GM18951 (cell line): ENCODE measurements around the gene SPG11.
"Not testable (repeated sequence)": the region's sequence is repeated elsewhere in the genome, so short reads cannot be mapped to it uniquely, and the experiment has no call there.

Experiments
- POLR2A ChIP-seq: IDR thresholded peaks from 4 replicates; pipeline ENCODE4 v1.6.1; 2011; ENCODE audit warnings: mild to moderate bottlenecking; ENCODE audit not compliant: insufficient read length, insufficient read depth; ENCODE audit errors: extremely low read depth
- in situ Hi-C: fragments of 300-500 bp; cut with MboI; formaldehyde crosslinking; loops from one replicate; pipeline ENCODE4 v1.12.0; 2022; ENCODE audit warnings: low sequenced_read_pairs, mixed read lengths, inconsistent platforms; ENCODE audit not compliant: unreplicated experiment

SPG11 gene

DNA sequence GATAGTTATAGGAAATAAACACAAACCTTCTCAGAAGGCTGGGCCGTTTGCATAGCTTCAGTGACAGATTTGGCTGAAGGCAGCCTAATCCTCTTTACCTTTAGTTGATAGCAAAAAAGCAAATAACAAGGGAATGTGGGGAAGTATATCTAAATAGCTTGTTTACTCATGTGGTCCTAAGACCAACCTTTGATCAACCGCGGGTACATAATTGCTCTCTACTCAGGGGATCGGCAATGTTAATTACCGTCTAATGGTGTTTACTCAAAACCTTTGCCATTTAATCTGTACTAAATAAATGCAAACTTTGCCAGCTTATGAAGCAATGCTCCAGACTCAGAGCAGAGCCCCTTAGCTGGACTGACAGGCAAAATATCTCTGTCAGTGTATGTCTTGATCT, 74.9 kb downstream of the SPG11 start:
- in situ Hi-C loops = loop anchor here (25.0 kb wide), 1 partner anchor 324 kb away; no protein-coding TSS in a partner anchor
- no peak for TF ChIP-seq POLR2A

DNA sequence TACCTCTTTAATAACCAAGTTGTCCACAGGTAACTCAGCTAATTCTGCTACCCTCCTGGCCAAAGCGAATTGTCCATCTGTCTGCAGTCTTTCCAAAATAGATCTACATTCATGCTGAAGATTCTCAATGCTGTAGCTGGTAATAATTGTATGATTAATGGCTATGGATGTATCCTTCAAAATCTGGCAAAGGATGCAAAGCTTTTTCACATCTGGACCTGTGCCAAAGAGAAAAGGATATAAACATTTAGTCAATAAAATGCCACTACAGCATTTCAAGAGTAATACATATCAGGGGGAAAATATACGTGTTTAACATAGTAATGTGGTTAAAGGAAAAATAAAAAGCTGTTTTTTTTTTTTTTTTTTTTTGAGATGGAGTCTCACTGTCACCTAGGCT, 77.8 kb downstream of the SPG11 start:
- in situ Hi-C loops = loop anchor here (25.0 kb wide), 1 partner anchor 327 kb away; no protein-coding TSS in a partner anchor
- no peak for TF ChIP-seq POLR2A

DNA sequence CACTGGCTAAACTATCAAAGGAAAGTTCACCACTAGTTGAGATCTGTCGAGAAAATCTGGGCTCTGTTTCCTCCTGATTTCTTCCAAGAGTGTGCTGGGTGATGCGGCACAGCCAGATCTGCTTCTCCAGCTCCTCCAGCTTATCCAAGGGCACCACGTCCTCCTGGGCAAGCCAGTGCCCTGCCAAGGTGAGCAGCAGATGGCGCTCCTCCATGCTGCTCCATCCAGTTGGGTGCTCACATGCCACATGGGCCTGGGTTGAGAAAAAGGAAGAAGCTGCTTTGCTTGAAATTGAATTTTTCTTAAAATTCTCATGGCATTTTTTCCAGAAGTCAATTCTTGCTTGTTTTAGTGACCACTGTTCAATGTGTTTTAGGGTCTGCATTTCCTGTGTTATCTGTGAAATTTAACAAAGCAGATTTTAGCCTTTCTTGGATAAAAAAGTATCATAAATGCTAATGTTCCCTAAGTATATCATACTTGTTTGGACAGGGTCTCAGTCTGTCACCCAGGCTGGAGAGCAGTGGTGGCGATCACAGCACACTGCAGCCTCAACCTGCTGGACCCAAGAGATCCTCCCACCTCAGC, 79.2 kb downstream of the SPG11 start:
- in situ Hi-C loops = loop anchor here (25.0 kb wide), 1 partner anchor 328 kb away; no protein-coding TSS in a partner anchor

DNA sequence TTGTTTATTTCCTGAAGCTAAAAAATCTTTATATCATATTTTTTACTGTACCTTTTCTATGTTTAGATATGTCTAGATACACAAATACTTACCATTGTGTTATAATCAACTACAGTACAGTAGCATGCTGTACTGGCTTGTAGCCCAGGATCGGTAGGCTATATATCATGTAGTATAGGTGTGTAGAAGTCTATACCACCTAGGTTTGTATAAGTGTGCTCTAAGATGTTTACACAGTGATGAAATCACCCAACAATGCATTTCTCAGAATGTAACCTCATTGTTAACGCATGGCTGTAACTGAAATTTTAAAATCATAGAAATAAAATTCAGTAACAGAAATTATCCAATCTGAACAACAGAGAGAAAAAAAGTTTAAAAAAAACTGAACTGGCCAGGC, 83.4 kb downstream of the SPG11 start:
- in situ Hi-C loops = loop anchor here (25.0 kb wide), 1 partner anchor 332 kb away; no protein-coding TSS in a partner anchor

More for the DNA sequence above, 79.2 kb downstream of the SPG11 start:
- no peak for TF ChIP-seq POLR2A

DNA sequence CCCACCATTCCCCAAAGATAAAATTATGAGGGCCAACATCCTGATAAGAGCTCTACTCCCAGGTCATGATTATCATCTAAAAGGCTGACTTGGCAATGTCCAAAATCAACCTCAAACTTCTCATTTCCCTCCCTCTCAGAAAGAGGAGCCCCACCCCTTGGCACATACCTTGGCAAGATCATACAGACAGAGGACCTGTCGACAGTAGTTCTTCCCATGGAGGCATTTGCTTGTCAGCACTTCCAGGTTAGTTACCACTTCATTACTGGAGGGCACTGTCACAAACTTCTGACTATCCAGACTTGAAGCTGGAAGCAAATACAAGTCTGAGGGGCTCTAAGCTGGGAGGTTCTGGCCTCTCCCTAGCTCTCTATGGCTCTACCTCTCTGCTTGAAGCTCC, 88.7 kb downstream of the SPG11 start:
- in situ Hi-C loops = loop anchor here (25.0 kb wide), 1 partner anchor 338 kb away; no protein-coding TSS in a partner anchor
- TF ChIP-seq POLR2A = no peak

More for the DNA sequence above, 83.4 kb downstream of the SPG11 start:
- no peak for TF ChIP-seq POLR2A

DNA sequence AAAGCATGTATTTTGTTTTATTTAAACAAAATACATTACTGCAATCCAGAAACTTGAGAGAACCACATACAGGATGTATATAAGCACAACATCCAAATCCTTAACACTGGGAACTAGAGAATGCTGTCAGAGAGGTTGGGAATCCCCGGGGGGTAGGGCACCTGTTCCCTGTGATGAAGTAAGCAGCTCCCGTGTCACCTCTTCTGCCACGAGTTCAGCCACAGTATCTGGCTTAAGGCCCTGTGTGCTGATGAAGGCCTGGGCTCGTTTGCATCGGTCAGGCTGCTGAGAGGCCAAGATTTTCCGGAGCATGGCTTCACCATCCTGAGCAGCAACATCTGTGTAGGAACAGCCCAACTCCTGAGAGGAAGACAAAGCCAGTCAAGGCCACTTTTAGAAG, 90.1 kb downstream of the SPG11 start:
- in situ Hi-C loops = no loop called here
- TF ChIP-seq POLR2A = no peak

DNA sequence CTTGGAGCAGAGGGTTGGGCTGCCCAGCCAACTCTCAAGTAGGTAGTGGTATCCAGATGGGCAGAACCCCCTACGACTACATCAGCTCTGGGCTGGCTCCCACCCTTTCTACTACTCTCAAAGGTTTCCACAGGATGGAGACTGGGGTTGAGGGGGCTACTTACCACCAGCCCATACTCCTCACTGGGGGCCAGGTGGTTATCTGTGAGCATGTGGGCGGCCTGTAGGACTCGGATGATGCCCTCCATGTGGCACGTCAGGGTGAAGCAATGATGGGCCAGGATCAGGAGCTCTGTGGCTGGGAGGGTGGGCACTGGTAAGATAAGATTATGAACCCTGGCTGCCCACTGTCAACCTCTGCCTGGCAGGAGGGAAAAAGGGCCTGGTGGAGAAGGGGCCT, 93.1 kb downstream of the SPG11 start:
- no peak for TF ChIP-seq POLR2A
- in situ Hi-C loops = no loop called here

DNA sequence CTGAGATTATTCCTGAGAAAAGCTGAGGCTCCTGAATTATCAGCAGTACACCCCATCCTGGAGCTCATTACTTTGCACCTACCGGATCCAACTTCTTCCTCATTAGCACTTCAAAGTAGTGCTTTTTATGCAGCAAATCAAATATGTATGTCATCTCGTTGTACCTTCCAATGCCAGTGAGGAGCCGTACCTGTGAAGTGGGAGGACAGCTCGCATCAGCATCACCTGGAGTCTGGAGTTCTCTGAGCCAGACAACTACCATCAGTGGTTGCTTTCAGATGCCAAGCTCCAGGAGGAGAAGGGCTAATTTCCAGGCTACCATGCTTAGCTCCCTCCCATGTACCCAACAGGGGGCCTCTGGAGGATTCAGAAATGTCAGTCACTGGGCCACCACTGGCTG, 94.1 kb downstream of the SPG11 start:
- in situ Hi-C loops = no loop called here
- TF ChIP-seq POLR2A = no peak

DNA sequence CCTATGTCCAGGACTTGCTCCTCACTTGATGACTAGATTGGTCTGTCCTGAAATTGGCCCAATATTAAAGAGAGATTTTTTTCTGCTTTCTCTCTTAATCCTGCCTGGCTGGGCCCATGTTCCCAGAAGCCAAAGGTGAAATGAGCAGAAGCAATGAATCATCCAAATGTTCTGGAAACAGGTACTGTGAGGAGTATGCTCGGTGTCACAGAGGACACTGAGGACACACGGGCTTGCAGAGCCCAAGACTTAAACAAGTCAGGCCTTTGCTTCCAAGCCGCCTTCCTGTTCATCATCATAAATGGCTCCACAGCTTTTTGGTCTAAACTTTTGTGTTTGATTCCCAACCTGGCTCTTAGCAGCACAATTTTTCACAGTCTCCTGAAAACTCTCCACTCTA, 95.1 kb downstream of the SPG11 start:
- in situ Hi-C loops = no loop called here
- no peak for TF ChIP-seq POLR2A

DNA sequence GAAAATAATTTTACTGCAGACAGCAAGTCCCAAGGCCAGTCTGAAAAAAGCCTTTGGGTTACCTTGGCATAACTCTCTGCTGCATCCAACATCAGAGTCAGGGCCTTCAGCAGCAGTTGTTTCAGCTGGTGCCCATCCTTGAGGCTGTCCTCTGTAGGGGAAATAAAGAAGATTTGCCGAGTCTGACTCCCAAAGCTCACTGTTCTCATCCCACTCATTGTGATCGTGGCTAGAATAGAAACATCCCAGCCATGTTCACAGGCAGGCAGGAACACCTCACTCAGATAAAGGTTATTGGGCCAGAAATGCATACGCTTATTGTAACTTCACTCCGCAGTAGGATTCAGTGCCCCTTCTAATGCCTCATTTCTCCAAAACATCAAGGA, 97.3 kb downstream of the SPG11 start:
- in situ Hi-C loops = no loop called here

DNA sequence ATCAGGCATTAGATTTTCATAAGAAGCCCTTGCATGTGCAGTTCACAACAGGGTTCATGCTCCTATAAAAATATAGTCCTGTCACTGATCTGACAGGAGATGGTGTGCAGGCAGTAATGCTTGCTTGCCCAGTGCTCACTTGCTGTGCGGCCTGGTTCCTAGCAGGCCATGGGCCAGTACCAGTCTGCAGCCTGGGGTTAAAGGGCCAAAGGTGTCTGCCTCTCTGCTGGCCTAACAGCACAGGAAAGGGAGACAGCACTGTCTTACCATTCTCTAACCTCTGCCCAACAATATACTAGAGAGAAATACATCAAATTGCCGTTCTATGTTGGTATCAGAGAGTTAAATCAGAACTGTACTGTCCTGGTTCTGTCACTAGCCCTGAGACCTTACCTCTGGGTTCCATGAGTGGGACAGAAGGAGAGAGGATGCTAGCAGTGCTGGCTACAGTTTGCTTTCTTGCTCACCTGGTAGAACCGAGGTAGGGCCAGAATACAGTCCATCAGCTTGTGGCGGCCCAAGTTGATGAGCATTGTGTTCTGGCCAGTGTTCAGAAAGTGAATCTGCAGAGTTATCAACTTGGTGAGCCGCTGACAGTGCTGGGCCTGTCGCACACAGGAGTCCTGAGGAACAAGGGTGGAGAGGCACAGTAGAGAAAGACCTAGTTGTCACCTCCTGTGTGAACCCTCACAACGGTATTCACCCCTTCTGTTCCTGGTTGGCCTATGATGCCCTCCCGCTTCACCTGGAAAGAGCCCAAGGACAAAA, 97.9 kb downstream of the SPG11 start:
- in situ Hi-C loops = no loop called here
- no peak for TF ChIP-seq POLR2A

More for the DNA sequence above, 97.3 kb downstream of the SPG11 start:
- TF ChIP-seq POLR2A = no peak

DNA sequence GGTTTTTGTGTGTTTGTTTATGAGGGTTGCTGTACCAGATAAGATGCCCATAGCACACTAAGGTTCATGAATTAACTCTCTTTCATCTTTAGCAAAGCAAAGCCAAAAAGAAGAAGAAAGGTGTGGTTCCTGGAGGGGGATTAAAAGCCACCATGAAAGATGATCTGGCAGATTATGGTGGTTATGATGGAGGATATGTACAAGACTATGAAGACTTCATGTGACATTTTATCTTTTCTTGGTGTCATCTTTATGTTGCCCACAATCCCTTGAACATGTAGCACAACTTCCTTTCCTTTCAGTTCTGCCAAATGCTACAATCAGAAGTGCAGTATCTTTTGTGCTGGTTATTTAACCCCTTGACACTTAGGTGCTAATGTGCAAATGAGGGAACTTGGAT, 102.5 kb downstream of the SPG11 start:
- in situ Hi-C loops = not testable (repeated sequence)

DNA sequence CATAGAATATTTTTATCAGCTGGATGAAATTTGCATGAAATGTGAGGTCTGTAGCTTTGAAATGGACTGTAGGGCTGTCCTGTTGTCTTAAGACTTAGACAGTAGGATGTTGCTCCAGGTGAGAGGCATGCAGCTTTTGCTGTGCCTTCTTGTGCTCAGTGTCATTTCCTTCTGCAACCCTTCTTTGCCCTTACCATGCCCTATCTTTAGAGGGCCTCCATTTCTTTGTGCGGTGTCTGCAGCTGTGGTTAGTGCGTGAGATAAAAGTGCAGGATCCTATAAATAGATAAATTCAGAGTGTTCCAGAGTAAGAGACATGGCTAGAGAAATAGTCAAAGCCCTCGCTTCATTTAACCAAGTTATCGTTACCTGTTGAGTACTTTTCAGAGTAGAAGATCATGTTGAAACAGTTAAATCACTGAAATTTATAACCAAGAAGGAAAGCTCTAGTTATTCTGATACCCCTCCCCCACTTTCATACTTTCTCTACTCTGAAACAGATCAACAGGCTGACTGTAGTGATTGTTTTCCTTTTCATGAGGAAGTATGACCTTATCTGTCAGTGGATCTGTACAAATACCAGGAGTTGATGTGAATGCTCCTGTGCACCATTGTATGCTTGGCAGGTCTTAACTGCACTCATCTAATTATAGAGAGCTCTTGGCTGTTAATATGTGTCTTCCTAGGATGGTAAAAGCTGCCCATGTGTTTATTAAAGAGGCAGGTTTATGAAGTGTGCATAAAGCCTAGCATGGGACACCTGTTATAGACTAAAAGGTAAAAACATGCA, 108.3 kb downstream of the SPG11 start:
- in situ Hi-C loops = no loop called here
- TF ChIP-seq POLR2A = no peak
